PC-3 (cell line): ENCODE results near the gene REC114. TPM values are rescaled to one million over a fixed set of nuclear protein-coding genes. Genes with fewer than 3 reads are reported as not detected.

ENCODE experiments used
- ATAC-seq: fragments of 200-7000 bp; cut with Tn5 transposase; 2 replicates; pipeline ENCODE4 v1.9.1; 2020; ENCODE audit warnings: mild to moderate bottlenecking, moderate library complexity
- BruUV-seq: library from RNA; stranded (reverse); fragments of 400-500 nt; replicated peaks from 2 replicates; lab custom pipeline; 2021; lab: Mats Ljungman, UMichigan
- CTCF ChIA-PET: fragments of 300-600 bp; sonication (Branson Sonifier 250); formaldehyde crosslinking; loops from one replicate; lab custom pipeline; 2022; ENCODE audit warnings: antibody characterized with exemption; lab: Charles Lee
- POLR2A ChIA-PET: fragments of 300-600 bp; sonication (Branson Sonifier 250); formaldehyde crosslinking; loops from one replicate; lab custom pipeline; 2022; ENCODE audit warnings: antibody characterized with exemption; ENCODE audit not compliant: unreplicated experiment; lab: Charles Lee
- DNase-seq: peaks from one replicate; pipeline ENCODE4 v3.0.0-alpha.2; 2015
- H2AFZ ChIP-seq: fragments of 300-600 bp; sonication (generic); 2 replicates; pipeline ENCODE4 v1.6.0; 2016; ENCODE audit warnings: antibody characterized with exemption, low read length
- H3F3A ChIP-seq: fragments of 300-600 bp; sonication (generic); one replicate; pipeline ENCODE4 v1.6.0; 2017; ENCODE audit warnings: antibody characterized with exemption, low read length, control low read depth, mild to moderate bottlenecking; ENCODE audit not compliant: unreplicated experiment
- H3K27ac ChIP-seq: fragments of 300-600 bp; sonication (generic); 2 replicates; pipeline ENCODE4 v1.5.1; 2016; ENCODE audit warnings: mild to moderate bottlenecking, low read length
- H3K27me3 ChIP-seq: fragments of 300-600 bp; sonication (generic); 2 replicates; pipeline ENCODE4 v1.6.1; 2016; ENCODE audit warnings: low read length, mixed read lengths
- H3K36me3 ChIP-seq: fragments of 300-600 bp; sonication (generic); 2 replicates; pipeline ENCODE4 v1.6.1; 2016; ENCODE audit warnings: low read depth, mixed run types, low read length, mixed read lengths
- H3K4me1 ChIP-seq: fragments of 300-600 bp; sonication (generic); 2 replicates; pipeline ENCODE4 v1.5.1; 2016; ENCODE audit warnings: low read length; ENCODE audit not compliant: insufficient read depth
- H3K4me2 ChIP-seq: fragments of 300-600 bp; sonication (generic); 2 replicates; pipeline ENCODE4 v1.6.0; 2016; ENCODE audit warnings: low read length
- H3K4me3 ChIP-seq: fragments of 300-600 bp; sonication (generic); 2 replicates; pipeline ENCODE4 v1.5.1; 2016; ENCODE audit warnings: mild to moderate bottlenecking, low read length, mixed read lengths
- H3K79me2 ChIP-seq: fragments of 300-600 bp; sonication (generic); 2 replicates; pipeline ENCODE4 v1.6.1; 2017; ENCODE audit warnings: low read length, mixed read lengths
- H3K9ac ChIP-seq: fragments of 300-600 bp; sonication (generic); 2 replicates; pipeline ENCODE4 v1.6.0; 2016; ENCODE audit warnings: mild to moderate bottlenecking, low read length
- H3K9me2 ChIP-seq: fragments of 300-600 bp; sonication (generic); replicated peaks from 2 replicates; pipeline ENCODE4 v1.6.1; 2016; ENCODE audit warnings: mixed run types, low read length, mixed read lengths
- H3K9me3 ChIP-seq: fragments of 300-600 bp; sonication (generic); 2 replicates; pipeline ENCODE4 v1.6.1; 2016; ENCODE audit warnings: low read length, mixed read lengths
- H4K20me1 ChIP-seq: fragments of 300-600 bp; sonication (generic); 2 replicates; pipeline ENCODE4 v1.6.1; 2016; ENCODE audit warnings: low read length, mixed read lengths
- EZH2 ChIP-seq: fragments of 300-600 bp; sonication (generic); IDR thresholded peaks from one replicate; pipeline ENCODE4 v1.6.1; 2017; ENCODE audit warnings: antibody characterized with exemption, mild to moderate bottlenecking, low read length; ENCODE audit not compliant: unreplicated experiment
- EZH2phosphoT487 ChIP-seq: fragments of 300-600 bp; sonication (generic); IDR thresholded peaks from 2 replicates; pipeline ENCODE4 v1.6.1; 2018; ENCODE audit warnings: mild to moderate bottlenecking, antibody characterized with exemption, low read length, borderline replicate concordance
- intact Hi-C: fragments of 100-400 bp; cut with micrococcal nuclease; formaldehyde crosslinking; loops from 2 replicates; pipeline ENCODE4 v1.9.0; 2023
- total RNA-seq: library from RNA; depleted of rRNA; stranded (reverse); fragments of >200 nt; gene quantifications from 2 replicates; pipeline ENCODE4 v1.2.3, GENCODE V29; 2014
- TF ChIP-seq, protein P1 (sequence below): fragments of 300-600 bp; sonication (generic); conservative IDR thresholded peaks from 2 replicates; pipeline ENCODE4 v1.5.1; 2017; ENCODE audit warnings: antibody characterized with exemption, low read depth, mild to moderate bottlenecking, low read length

The REC114 gene
- total RNA-seq, 1 experiment from 2014 or later = not detected

DNA sequence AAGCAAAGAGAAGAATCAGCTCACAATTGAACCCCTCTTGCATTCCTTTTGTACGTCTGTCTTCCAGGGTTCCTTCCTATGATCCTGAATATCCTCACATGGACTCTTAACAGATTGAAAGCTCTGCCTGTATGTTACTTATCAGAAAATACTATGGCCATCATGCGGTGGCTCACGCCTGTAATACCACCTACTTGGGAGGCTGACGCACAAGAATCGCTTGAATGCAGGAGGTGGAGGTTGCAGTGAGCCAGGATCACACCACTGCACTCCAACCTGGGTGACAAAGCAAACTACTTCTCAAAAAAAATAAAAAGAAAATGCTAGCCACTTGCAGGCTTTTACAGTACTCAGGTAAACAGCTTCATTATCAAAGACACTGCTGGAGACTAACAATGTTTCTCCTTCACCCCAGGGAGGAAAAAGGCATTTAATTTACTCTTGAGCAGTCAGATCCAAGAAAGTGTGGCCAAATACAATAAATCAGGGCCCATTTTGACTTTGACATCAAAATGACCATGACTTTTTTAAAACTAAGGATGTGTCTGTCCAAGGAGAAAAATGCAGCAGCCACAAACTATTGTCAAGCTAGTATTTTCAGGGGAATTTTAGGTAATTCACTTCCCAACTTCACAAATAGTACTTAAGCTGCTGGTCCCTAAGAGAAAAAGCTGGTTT lies 162.9 kb downstream of the REC114 start:
- ChIA-PET POLR2A (no interaction called here), CTCF (no interaction called here)
- Histone ChIP-seq H3K36me3 (peaks cover 5% of the 10 kb centered on the region; the same call in 1 of the 2 replicates), H3K4me1 (peaks cover 22% of the 10 kb centered on the region), H3K9ac (no peak overlapping the region), H2AFZ (no peak overlapping the region), H3K27me3 (no peaks in the 10 kb centered on the region), H3K4me2 (no peak overlapping the region), H3K79me2 (peaks cover 98% of the 10 kb centered on the region), H3K9me3 (no peaks in the 10 kb centered on the region), H3F3A (no peaks in the 10 kb centered on the region), H4K20me1 (peaks cover 51% of the 10 kb centered on the region), H3K9me2 (no peaks in the 10 kb centered on the region), H3K4me3 (no peak overlapping the region), H3K27ac (no peak overlapping the region)
- ATAC-seq (no peak), DNase-seq (no peak)
- intact Hi-C loops = no loop called here
- BruUV-seq = no TSS peak
- TF ChIP-seq, protein P1, sequence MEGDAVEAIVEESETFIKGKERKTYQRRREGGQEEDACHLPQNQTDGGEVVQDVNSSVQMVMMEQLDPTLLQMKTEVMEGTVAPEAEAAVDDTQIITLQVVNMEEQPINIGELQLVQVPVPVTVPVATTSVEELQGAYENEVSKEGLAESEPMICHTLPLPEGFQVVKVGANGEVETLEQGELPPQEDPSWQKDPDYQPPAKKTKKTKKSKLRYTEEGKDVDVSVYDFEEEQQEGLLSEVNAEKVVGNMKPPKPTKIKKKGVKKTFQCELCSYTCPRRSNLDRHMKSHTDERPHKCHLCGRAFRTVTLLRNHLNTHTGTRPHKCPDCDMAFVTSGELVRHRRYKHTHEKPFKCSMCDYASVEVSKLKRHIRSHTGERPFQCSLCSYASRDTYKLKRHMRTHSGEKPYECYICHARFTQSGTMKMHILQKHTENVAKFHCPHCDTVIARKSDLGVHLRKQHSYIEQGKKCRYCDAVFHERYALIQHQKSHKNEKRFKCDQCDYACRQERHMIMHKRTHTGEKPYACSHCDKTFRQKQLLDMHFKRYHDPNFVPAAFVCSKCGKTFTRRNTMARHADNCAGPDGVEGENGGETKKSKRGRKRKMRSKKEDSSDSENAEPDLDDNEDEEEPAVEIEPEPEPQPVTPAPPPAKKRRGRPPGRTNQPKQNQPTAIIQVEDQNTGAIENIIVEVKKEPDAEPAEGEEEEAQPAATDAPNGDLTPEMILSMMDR = no peak

- no peak overlapping the region for H3K9ac ChIP-seq
- intact Hi-C loops = no loop called here
- ChIA-PET POLR2A (interaction anchor here (0.7 kb wide), 1 partner anchor 1018 kb away, joined by 3 read pairs; no protein-coding TSS in a partner anchor), CTCF (no interaction called here)
- H2AFZ ChIP-seq = no peak overlapping the region
- H4K20me1 ChIP-seq = peaks cover 56% of the 10 kb centered on the region
- no peaks in the 10 kb centered on the region for H3F3A ChIP-seq
- H3K27me3 ChIP-seq = no peaks in the 10 kb centered on the region
- no peak overlapping the region for H3K4me3 ChIP-seq
- no peaks in the 10 kb centered on the region for H3K9me3 ChIP-seq
- H3K4me2 ChIP-seq = no peak overlapping the region
- H3K9me2 ChIP-seq = no peaks in the 10 kb centered on the region
- no peak overlapping the region for H3K27ac ChIP-seq
- ATAC-seq (no peak), DNase-seq (no peak)
- TF ChIP-seq EZH2 (no peak), EZH2phosphoT487 (no peak)
- TF ChIP-seq, protein P1 = no peak
- peaks cover 5% of the 10 kb centered on the region; the same call in 1 of the 2 replicates for H3K36me3 ChIP-seq
- H3K79me2 ChIP-seq = peaks cover 98% of the 10 kb centered on the region
- no TSS peak for BruUV-seq
- peaks cover 7% of the 10 kb centered on the region for H3K4me1 ChIP-seq
These were observed 164.4 kb downstream of the REC114 start for GRCh38 chr15:73607405-73607804.

GRCh38 chr15:73607843-73608242 lies 164.9 kb downstream of the REC114 start:
- Histone ChIP-seq H3K79me2 (peaks cover 98% of the 10 kb centered on the region), H3K4me2 (no peak overlapping the region), H3K27ac (no peak overlapping the region), H3K9me3 (no peaks in the 10 kb centered on the region), H3K9ac (no peak overlapping the region), H4K20me1 (peaks cover 51% of the 10 kb centered on the region), H3K9me2 (no peaks in the 10 kb centered on the region), H3K4me1 (0 out of 2 replicates have a peak, but pooled peaks cover 2% of the 10 kb centered on the region), H2AFZ (no peak overlapping the region), H3K4me3 (no peak overlapping the region), H3K27me3 (no peaks in the 10 kb centered on the region), H3K36me3 (peaks cover 5% of the 10 kb centered on the region; the same call in 1 of the 2 replicates), H3F3A (no peaks in the 10 kb centered on the region)
- intact Hi-C loops = no loop called here
- TF ChIP-seq, protein P1 = no peak
- TF ChIP-seq EZH2phosphoT487 (no peak), EZH2 (no peak)
- no TSS peak for BruUV-seq
- ChIA-PET CTCF (no interaction called here), POLR2A (no interaction called here)
- ATAC-seq = no peak
- no peak for DNase-seq
